HFF-Myc (cell line): ENCODE results near the gene MCUR1.
"Not testable (repeated sequence)": the region's sequence is repeated elsewhere in the genome, so short reads cannot be mapped to it uniquely, and the experiment has no call there.

Experiments
- DNase-seq: peaks from one replicate; pipeline ENCODE4 v3.0.0-alpha.2; 2011; ENCODE audit warnings: low read depth; ENCODE audit errors: extremely low read depth
- H3K4me3 ChIP-seq: replicated peaks from 2 replicates; pipeline ENCODE4 v1.5.1; 2011; ENCODE audit warnings: low read depth, mild to moderate bottlenecking, control low read depth, low read length
- TF ChIP-seq, protein P1 (sequence below): IDR thresholded peaks from 2 replicates; pipeline ENCODE4 v1.5.1; 2012; ENCODE audit warnings: mild to moderate bottlenecking, low read depth, low read length, control low read depth; ENCODE audit errors: missing control alignments

MCUR1 gene

DNA sequence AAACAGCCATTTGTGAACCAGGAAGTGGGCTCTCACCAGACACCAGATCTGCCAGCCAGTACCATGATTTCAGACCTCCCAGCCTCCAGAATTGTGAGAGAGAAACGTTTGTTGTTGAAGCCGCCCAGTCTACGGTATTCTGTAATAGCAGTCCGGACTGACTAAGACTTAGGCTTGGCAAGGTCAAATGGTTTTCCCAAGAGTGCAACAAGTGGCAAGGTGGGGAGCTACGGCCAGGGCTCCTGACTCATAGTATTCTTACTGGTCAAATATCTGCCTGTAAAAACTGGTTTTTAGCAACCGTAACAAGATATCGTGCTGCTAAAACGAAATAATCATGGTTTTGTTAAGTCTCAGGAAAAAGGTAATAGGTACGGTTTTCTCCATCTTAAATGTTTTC, 37.8 kb downstream of the MCUR1 start:
- TF ChIP-seq, protein P1, sequence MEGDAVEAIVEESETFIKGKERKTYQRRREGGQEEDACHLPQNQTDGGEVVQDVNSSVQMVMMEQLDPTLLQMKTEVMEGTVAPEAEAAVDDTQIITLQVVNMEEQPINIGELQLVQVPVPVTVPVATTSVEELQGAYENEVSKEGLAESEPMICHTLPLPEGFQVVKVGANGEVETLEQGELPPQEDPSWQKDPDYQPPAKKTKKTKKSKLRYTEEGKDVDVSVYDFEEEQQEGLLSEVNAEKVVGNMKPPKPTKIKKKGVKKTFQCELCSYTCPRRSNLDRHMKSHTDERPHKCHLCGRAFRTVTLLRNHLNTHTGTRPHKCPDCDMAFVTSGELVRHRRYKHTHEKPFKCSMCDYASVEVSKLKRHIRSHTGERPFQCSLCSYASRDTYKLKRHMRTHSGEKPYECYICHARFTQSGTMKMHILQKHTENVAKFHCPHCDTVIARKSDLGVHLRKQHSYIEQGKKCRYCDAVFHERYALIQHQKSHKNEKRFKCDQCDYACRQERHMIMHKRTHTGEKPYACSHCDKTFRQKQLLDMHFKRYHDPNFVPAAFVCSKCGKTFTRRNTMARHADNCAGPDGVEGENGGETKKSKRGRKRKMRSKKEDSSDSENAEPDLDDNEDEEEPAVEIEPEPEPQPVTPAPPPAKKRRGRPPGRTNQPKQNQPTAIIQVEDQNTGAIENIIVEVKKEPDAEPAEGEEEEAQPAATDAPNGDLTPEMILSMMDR = no peak
- DNase-seq = no peak
- no peak overlapping the region for H3K4me3 ChIP-seq

GRCh38 chr6:13775466-13775865, 38.9 kb downstream of the MCUR1 start:
- DNase-seq, H3K4me3 ChIP-seq: not testable (repeated sequence)

- DNase-seq, H3K4me3 ChIP-seq: not testable (repeated sequence)
These were observed 41.9 kb downstream of the MCUR1 start for GRCh38 chr6:13772358-13773030.

DNA sequence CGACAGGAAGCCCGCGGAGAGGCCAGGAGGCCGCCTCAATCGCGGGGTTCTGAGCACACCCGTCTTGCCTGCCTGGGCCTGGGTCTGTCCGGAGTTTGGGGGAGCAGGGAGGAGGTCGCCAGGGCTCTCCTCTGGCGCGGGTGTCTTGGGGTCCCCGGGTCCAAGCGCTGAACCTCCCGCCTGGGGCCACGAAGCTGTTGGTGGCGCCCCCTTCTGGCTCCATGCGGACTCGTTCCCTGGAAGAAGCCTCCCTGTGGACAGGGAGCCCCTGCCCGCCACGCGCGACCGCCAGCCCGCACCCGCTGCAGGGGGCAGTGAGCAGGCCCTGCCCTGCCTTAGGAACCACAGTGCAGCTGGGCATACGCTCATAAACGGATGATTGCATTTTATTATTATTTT, 44.7 kb downstream of the MCUR1 start:
- no peak overlapping the region for H3K4me3 ChIP-seq
- DNase-seq = no peak
- TF ChIP-seq, protein P1 = peak; percentile 11

DNA sequence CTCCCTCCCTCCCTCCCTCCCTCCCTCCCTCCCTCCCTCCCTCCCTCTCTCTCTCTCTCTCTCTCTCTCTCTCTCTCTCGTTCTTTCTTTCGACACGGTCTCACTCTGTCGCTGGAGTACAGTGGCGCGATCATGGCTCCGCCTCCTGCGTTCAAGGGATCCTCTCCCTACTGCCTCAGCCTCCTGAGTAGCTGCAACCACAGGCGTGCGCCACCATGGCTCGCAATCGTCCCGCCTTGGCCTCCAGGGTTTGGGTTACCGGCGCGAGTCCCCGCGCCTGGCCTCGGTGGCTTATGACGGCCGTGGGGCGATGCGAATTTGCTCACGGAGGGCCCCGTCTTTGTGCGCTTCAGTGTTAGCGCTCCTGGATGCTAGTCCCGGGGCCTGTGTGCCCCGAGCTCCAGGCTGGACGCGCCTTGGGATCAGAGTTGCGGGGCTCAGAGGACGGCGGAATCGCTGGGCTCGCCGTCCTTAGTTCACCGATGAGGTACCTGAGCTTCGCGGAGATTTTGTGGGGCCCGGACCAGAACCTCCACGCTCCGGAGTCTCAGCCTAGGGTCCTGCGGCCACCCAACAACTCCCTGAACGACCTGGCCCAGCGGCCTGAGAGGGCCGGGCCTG, 45.2 kb downstream of the MCUR1 start:
- no peak for DNase-seq
- TF ChIP-seq, protein P1 = no peak
- H3K4me3 ChIP-seq = no peak overlapping the region

DNA sequence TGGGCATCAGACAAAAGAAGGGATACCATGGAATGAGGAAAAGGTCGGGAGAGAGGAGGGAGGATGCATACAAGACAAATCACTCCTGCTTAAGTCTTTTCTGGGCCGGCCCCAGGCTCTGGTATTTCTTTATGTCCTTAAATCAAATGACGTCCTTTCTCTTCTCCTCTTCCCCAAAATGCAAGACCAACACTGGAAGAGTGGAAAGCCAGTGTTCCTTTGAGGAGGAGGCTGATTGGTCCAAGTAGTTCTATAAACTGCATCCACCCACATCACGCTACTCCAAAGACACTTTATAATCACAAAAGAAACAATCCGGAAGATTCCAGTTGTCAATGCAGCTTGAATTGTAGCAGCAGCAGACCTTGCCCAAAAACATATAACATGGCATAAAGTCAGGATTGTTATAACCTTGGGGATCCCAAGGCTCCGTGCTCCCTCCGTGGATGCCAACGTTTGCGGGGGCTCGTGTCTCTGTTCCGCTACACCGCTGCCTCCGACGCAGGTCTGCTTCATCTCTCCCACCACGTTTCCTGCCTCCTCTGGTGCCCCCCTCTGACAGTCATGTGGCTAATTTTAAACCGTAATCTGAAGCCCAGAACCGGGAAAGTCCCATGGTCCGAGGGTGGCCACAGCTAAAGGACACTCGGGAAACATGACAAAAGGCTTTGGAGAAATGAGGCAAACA, 47.1 kb downstream of the MCUR1 start:
- no peak for DNase-seq
- no peak overlapping the region for H3K4me3 ChIP-seq
- TF ChIP-seq, protein P1 = no peak

DNA sequence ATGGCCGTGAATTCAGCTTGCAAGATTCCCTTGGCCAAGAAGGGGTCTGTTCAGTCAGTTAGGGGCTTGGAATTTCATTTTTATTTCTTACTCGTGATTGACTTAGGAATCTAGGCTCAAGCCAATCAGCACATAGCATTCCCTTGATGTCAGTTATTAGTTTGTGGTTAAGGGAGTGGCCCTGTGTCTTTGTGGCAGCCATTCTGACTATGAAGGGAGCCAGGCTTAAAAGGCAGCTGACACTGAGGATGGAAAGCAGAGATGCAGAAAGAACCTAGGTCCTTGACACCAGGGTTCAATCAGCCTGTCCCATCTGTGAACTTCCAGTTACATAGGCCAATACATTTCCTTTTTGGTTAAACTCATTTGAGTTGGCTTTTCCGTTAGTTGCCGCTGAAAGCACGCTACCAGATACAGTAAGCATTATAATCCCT, 48.1 kb downstream of the MCUR1 start:
- H3K4me3 ChIP-seq = no peak overlapping the region
- no peak for DNase-seq
- TF ChIP-seq, protein P1 = no peak
